HG02588 (cell line): ENCODE measurements around the gene S100G.

Source experiments
- ATAC-seq: cut with Tn5 transposase; IDR thresholded peaks from one replicate; pipeline ENCODE4 v1.9.1; 2021; ENCODE audit warnings: mild to moderate bottlenecking, moderate library complexity; ENCODE audit not compliant: unreplicated experiment

Gene S100G

GRCh38 chrX:16646366-16647138, 3.4 kb upstream of the S100G start:
- ATAC-seq, result no peak

- ATAC-seq, result no peak
These were observed 1.6 kb downstream of the S100G start for GRCh38 chrX:16651391-16652024.

DNA sequence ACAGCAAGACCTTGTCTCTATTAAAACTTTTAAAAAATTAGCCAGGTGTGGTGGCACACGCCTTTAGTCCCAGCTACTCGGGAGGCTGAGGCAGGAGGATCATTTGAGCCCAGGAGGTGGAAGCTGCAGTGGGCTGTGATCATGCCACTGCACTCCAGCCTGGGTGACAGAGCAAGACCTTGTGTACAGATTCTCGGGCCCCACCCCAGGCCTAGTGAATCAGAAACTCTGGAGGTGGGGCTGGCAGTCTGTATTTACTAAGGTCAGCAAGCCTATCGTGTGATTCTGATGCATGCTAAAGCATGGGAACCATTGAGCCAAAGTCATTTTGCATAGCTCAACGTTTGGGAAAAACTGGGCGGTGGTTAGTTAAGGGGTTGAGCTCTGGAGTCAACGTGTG, 3.5 kb downstream of the S100G start:
- no peak for ATAC-seq

DNA sequence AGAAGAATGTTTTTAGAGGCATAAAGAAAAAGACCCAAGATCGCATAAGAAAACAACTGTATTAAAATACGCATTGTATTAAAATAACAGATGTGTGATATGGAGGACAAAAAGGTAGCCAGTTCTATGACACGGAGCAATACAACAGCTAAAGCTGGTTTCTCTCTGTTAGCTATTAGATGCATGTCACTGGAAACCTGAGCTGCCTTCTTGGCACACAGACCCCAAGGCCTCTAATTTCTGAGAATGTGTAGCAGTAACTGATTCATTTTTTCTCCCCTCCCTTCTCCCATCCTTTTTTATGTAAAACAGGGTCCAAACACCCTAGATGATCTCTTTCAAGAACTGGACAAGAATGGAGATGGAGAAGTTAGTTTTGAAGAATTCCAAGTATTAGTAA, 4.1 kb downstream of the S100G start:
- no peak for ATAC-seq

DNA sequence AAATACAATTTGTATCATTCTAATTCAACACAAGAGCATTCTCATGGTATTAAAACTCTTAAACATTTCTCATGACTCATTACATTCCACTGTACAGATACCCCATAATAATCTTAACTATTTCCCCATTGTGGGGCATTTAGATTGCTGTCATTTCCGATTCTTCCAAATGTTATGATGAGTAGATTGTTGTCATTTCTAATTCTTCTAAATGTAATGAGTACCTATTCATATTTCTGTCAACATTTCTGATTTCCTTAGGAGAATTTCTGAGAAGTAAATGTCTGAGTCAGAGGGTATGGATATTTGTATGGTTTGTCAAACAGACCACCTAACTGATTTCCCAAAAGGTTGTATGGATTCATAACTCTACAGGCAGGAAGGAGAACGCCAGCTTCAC, 8.3 kb downstream of the S100G start:
- no peak for ATAC-seq

- no peak for ATAC-seq
These were observed 9.4 kb downstream of the S100G start for GRCh38 chrX:16659321-16659720.

DNA sequence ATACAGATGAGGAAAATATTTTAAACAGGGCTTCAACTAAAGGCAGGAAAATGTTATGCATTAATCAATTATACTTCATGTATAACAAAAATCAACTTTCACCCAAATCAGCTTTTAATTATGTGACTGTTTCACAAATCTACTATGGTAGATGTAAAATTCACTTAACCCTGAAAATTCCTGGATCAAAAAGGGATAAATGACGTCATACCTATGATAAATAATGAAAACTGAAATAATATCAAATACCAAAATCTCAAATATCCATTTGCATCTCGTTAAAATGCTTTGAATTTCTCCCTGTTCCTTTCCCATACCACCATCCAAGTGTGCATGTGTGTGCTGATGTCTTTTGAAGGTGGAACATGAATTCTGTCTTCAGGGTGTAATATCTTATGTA, 11.5 kb downstream of the S100G start:
- no peak for ATAC-seq

GRCh38 chrX:16662402-16662801, 12.4 kb downstream of the S100G start:
- ATAC-seq, result no peak

DNA sequence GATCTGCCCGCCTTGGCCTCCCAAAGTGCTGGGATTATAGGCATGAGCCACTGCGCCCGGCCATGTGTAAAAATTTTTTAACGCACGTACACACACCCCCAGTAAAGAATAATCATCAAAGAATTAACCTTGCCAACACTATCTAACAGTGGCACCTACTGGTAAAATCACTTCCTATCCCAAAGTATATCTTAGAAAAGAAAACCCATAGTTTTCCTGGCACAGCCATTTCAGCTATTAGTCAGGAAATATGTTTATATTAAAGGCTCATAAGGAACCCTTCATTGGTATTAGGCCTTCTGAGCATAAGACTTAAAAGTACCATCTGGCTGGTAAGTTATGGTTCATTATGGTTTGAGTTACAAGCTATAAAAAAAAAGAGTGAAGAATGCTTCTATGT, 14.1 kb downstream of the S100G start:
- no peak for ATAC-seq

- no peak for ATAC-seq
These were observed 14.7 kb downstream of the S100G start for GRCh38 chrX:16664626-16665025.

- ATAC-seq, result no peak
These were observed 15.1 kb downstream of the S100G start for GRCh38 chrX:16665089-16665488.

- no peak for ATAC-seq
These were observed 16.6 kb downstream of the S100G start for GRCh38 chrX:16666541-16666940.

- ATAC-seq, result no peak
These were observed 21.0 kb downstream of the S100G start for GRCh38 chrX:16671005-16671404.

- ATAC-seq, result no peak
These were observed 28.7 kb downstream of the S100G start for GRCh38 chrX:16678689-16679088.

DNA sequence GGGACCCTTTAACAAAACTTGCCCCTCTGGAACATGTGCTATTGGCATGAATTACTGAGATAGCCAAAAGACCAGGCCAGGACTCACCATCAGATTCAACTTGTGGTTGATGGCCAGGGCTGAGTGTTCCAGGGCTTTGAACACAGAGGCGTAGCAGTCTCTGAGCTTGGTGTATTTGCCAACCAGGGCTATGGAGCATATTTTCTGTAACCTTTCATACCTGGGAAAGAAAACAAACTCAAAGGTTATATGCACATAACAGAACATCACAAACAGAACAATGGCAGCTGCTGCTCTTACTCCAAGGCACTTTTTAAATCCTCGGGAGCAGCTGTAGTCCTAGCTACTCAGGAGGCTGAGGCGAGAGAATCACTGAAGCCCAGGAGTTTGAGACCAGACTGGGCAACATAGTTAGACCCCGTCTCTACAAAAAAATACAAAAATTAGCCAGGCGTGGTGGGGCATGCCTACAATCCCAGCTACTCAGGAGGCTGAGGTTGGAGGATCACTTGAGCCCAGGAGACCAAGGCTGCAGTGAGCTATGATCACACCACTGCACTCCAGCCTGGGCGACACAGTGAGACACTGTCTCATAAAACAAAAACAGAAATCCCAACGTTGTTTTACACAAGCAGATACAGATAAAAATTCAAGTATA, 33.2 kb downstream of the S100G start:
- ATAC-seq, result no peak

DNA sequence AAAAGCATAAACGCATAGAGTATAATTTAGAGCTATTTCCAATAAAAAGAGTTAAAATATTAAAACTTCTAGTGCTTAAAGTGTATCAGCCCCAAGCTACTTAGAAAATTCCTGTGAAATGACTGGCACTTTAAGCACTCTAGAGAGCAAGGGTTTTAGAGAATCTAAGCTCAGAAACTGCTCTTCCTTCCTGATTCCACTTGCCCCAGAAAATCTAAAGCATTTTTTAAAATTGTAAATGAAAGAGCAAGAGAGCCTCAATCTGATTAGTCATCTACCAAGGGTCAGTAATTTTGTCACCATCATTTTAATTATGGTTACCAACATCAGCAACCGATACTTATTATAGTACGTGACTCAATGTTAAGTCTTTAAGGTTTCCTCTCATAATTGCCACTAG, 37.6 kb downstream of the S100G start:
- no peak for ATAC-seq

DNA sequence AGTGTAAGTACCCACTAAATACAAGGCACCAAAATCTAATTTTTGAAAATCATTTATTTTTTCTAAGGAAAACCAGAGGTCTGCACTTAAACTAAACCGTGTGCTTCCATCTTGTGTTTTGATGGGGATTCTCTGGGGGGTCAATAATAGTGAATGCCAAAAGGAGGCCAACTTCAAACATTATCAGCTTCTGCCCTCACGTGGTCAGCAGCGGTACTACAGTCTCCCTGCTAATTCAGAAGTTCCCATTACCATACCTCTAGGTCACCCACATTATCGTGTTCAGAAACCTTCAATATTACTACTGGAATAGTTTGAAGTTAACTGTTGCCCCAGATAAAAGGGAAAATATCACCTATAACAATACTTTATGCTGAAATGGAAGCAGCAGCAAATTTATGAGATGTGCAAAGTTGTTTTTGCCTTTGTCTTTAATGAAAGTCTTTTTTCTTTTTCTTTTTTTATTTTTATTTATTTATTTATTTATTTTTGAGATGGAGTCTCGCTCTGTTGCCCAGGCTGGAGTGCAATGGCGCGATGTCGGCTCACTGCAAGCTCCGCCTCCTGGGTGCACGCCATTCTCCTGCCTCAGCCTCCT, 45.2 kb downstream of the S100G start:
- ATAC-seq, result no peak

GRCh38 chrX:16696956-16697355, 47.0 kb downstream of the S100G start:
- ATAC-seq, result no peak

GRCh38 chrX:16699389-16699788, 49.4 kb downstream of the S100G start:
- no peak for ATAC-seq

DNA sequence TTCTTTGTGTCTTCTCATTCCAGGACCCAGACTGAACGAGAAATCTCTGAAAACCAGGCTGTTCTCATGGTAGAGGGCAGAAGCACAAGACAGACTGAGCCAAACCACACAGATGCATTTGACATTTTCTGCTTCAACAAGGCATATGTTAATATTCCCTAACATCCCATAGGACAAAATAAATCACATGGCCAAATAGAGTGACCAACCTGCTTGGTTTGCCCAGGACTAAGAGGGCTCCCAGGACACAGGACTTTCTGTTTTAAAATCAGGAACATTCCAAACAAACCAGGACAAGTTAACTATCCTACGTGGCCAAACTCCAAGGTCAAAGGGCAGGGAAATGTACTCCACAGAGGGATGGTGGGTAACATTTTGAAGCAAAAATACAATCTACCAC, 50.8 kb downstream of the S100G start:
- ATAC-seq, result no peak

- no peak for ATAC-seq
These were observed 53.0 kb downstream of the S100G start for GRCh38 chrX:16702700-16703599.
